ENCODE measurements around the gene MCTP1.
"Not testable (repeated sequence)": the region's sequence is repeated elsewhere in the genome, so short reads cannot be mapped to it uniquely, and the experiment has no call there.

The MCTP1 gene

DNA sequence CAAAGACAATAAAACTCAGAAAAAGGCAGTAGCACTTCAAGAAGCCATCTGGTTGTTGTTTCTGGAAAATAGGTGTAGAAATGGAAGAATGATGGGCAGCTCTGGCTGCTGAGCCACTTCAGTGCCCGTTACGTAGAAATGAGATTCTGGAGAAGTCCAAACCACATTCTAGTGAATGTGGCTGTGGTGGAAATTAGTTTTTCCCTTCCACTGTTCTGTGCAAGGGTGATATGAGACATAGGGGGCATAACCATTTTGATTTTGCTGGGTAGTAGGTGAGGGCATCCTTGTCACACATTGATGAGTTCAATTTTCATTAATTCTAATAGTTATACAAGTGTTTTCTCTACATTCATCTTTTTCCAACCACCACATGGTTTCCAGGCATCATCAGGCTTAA lies 275.1 kb downstream of the MCTP1 start:
- H3K36me3 ChIP-seq: no peaks in the 10 kb centered on the region
- H3K4me3 ChIP-seq (ENCODE audit: low read depth, low read length): no peak overlapping the region
- DNase-seq: no peak
- H3K4me1 ChIP-seq: no peaks in the 10 kb centered on the region
- H3K9me3 ChIP-seq: no peaks in the 10 kb centered on the region
- TF ChIP-seq, protein P1, sequence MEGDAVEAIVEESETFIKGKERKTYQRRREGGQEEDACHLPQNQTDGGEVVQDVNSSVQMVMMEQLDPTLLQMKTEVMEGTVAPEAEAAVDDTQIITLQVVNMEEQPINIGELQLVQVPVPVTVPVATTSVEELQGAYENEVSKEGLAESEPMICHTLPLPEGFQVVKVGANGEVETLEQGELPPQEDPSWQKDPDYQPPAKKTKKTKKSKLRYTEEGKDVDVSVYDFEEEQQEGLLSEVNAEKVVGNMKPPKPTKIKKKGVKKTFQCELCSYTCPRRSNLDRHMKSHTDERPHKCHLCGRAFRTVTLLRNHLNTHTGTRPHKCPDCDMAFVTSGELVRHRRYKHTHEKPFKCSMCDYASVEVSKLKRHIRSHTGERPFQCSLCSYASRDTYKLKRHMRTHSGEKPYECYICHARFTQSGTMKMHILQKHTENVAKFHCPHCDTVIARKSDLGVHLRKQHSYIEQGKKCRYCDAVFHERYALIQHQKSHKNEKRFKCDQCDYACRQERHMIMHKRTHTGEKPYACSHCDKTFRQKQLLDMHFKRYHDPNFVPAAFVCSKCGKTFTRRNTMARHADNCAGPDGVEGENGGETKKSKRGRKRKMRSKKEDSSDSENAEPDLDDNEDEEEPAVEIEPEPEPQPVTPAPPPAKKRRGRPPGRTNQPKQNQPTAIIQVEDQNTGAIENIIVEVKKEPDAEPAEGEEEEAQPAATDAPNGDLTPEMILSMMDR (IDR thresholded peaks at IDR 0.05; ENCODE audit: low read depth, low read length): no peak
- H3K27me3 ChIP-seq: no peaks in the 10 kb centered on the region

DNA sequence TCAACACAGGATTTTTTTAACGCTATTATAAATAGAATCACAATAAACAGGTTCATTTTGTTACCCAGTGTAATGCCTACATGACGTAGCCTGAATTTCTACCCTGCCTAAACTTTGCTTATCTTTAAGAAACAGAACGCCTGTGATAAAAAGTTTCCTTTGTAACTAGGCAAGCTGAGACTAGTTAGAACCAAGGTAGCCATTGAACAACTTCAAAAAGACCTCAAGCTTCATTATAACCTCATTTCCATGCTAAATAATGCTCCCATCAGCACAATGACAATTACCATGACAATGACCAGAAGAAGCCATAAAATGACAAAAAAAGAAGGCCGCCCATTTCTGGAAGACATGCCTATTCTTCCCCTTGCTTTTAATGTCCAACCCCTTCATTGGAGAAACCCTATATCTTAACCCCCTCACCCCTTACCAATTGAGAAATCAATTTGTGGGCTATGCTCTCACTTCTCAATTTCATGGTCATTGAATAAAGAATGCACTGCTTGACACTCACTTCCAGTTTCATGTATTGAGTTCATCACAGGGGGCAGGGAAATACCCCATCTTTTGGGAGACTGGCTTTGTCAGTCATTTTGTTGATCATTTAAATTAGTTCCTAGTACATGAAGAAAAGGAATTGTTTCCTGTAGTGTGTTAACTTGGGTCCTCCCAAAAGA lies 276.8 kb downstream of the MCTP1 start:
- TF ChIP-seq, protein P1 (IDR thresholded peaks at IDR 0.05; ENCODE audit: low read depth, low read length): no peak
- no peak for DNase-seq
- Histone ChIP-seq H3K36me3 (no peaks in the 10 kb centered on the region), H3K9me3 (no peaks in the 10 kb centered on the region), H3K4me1 (no peaks in the 10 kb centered on the region), H3K4me3 (ENCODE audit: low read depth, low read length) (no peak overlapping the region), H3K27me3 (no peaks in the 10 kb centered on the region)

DNA sequence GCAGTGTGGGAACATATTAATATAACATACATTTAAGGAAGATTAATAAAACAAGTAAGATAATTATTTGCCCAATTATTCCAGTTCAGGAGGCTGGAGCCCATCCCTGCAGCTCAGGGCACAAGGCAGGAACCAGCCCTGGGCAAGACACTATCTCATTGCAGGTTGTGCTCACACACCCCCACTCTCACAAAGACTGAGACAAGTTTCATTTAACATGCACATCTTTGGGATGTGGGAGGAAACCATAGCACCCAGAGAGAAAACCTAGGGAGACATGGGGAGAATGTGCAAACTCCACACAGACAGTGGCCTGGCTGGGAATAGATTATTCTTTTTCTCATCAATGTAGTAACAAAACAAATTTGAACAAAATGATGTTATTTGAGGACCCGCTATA lies 279.1 kb downstream of the MCTP1 start:
- no peak for DNase-seq
- Histone ChIP-seq H3K9me3 (no peaks in the 10 kb centered on the region), H3K4me3 (ENCODE audit: low read depth, low read length) (no peak overlapping the region), H3K27me3 (no peaks in the 10 kb centered on the region), H3K36me3 (no peaks in the 10 kb centered on the region), H3K4me1 (no peaks in the 10 kb centered on the region)
- TF ChIP-seq, protein P1 (IDR thresholded peaks at IDR 0.05; ENCODE audit: low read depth, low read length): no peak

DNA sequence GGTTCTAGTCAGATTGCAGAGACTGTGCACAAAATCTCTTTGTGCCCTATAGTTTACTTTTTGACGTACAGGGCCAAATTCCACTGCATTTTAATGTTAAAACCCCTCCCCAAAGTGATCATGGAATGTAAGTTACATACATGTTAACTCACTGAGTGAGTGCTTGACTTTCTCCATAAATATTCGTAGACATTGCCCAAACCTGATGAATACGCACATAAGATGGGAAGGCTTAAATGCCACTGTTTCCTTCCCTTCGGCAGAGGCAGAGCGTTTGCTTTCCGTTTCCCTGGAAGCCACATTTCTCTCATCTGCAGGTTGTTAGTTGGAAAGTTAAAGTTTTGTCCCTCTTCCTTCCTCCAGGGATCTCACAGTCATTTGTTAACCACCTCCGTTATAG lies 286.2 kb downstream of the MCTP1 start:
- no peaks in the 10 kb centered on the region for H3K4me1 ChIP-seq
- H3K9me3 ChIP-seq: no peaks in the 10 kb centered on the region
- DNase-seq: no peak
- TF ChIP-seq, protein P1 (IDR thresholded peaks at IDR 0.05; ENCODE audit: low read depth, low read length): no peak
- H3K4me3 ChIP-seq (ENCODE audit: low read depth, low read length): no peak overlapping the region
- H3K27me3 ChIP-seq: peaks cover 4% of the 10 kb centered on the region; the same call in 1 of the 2 replicates
- no peaks in the 10 kb centered on the region for H3K36me3 ChIP-seq

DNA sequence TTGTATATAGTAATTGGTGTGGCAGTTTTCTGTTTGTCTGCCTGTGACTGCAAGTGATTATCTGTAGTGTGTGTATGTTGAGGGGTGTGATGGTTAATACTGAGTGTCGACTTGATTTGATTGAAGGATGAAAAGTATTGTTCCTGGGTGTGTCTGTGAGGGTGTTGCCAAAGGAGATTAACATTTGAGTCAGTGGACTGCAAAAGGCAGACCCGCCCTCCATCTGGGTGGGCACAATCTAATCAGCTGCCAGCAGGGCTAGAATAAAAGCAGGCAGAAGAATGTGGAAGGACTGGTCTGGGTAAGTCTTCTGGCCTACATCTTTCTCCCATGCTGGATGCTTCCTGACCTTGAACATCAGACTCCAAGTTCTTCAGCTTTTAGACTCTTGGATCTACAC lies 290.4 kb downstream of the MCTP1 start:
- H3K4me3 ChIP-seq (ENCODE audit: low read depth, low read length); H3K4me1 ChIP-seq; H3K9me3 ChIP-seq; DNase-seq; H3K27me3 ChIP-seq; H3K36me3 ChIP-seq: not testable (repeated sequence)

DNA sequence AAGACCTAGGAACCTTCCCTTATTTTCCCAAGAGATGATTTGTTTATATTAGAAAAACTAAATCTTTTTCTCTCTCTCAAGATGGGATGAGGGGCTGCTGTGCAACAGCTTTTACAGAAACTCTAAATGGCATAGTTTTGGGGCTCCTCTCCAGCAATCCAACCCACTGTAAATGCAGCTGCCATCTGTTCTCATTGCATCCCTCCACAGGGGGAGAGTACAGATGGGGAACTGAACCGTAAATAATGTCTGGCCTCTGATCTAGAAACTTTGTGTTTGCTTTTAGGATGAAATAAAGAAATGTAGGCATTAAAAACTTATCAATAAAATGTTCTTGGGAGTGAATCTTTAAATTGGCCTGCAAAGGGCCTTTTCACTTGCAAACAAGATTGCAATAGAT lies 291.4 kb downstream of the MCTP1 start:
- TF ChIP-seq, protein P1 (IDR thresholded peaks at IDR 0.05; ENCODE audit: low read depth, low read length): no peak
- peaks cover 4% of the 10 kb centered on the region; the same call in 1 of the 2 replicates for H3K27me3 ChIP-seq
- no peaks in the 10 kb centered on the region for H3K9me3 ChIP-seq
- no peaks in the 10 kb centered on the region for H3K4me1 ChIP-seq
- no peak overlapping the region for H3K4me3 ChIP-seq (ENCODE audit: low read depth, low read length)
- H3K36me3 ChIP-seq: no peaks in the 10 kb centered on the region
- no peak for DNase-seq

All from BE2C (cell line).